GM12878 (cell line): ENCODE data around the gene C11orf98. TPM values are rescaled to one million over a fixed set of nuclear protein-coding genes. Genes with fewer than 3 reads are reported as not detected.

Experiments used
- BMI1 ChIP-seq: fragments of 450-650 bp; IDR thresholded peaks from 2 replicates; pipeline ENCODE4 v1.6.1; 2016; ENCODE audit warnings: mild to moderate bottlenecking, moderate library complexity, borderline replicate concordance
- CBX3 ChIP-seq: fragments of 200-600 bp; sonication (generic); IDR thresholded peaks from 2 replicates; pipeline ENCODE4 v1.6.1; 2016; ENCODE audit warnings: low read depth, borderline replicate concordance
- CEBPZ ChIP-seq: fragments of 150-350 bp; IDR thresholded peaks from 2 replicates; pipeline ENCODE4 v1.6.1; 2016; ENCODE audit warnings: low read depth, low read length
- CHD4 ChIP-seq: fragments of 200-600 bp; sonication (generic); IDR thresholded peaks from 2 replicates; pipeline ENCODE4 v1.6.1; 2016; ENCODE audit warnings: mild to moderate bottlenecking
- CREM ChIP-seq: IDR thresholded peaks from 2 replicates; pipeline ENCODE4 v1.6.1; 2014; ENCODE audit warnings: antibody characterized with exemption, low read depth
- FOS ChIP-seq: IDR thresholded peaks from 3 replicates; pipeline ENCODE4 v1.6.1; 2011; ENCODE audit warnings: borderline replicate concordance; ENCODE audit not compliant: insufficient read length; ENCODE audit errors: extremely low read depth
- FOXK2 ChIP-seq: fragments of 450-650 bp; IDR thresholded peaks from 2 replicates; pipeline ENCODE4 v1.6.1; 2017; ENCODE audit warnings: mild to moderate bottlenecking, moderate library complexity
- GATAD2B ChIP-seq: fragments of 450-650 bp; conservative IDR thresholded peaks from 2 replicates; pipeline ENCODE4 v1.6.1; 2017; ENCODE audit warnings: low read depth, mild to moderate bottlenecking, moderate library complexity
- IKZF2 ChIP-seq, 2 experiments: fragments of 450-650 bp; IDR thresholded peaks; 2 replicates each; pipeline ENCODE4 v1.6.1; 2017; ENCODE audit warnings: mild to moderate bottlenecking in 2 of 2, moderate library complexity in 2 of 2
- IRF4 ChIP-seq: IDR thresholded peaks from 2 replicates; pipeline ENCODE4 v1.6.1; 2011; ENCODE audit warnings: low read depth, low read length
- IRF5 ChIP-seq: fragments of 450-650 bp; IDR thresholded peaks from 2 replicates; pipeline ENCODE4 v1.6.1; 2017; ENCODE audit warnings: borderline replicate concordance
- JUNB ChIP-seq: IDR thresholded peaks from 2 replicates; pipeline ENCODE4 v1.6.1; 2016; ENCODE audit warnings: antibody characterized with exemption, mild to moderate bottlenecking
- MTA2 ChIP-seq: fragments of 450-650 bp; IDR thresholded peaks from 2 replicates; pipeline ENCODE4 v1.6.1; 2016; ENCODE audit warnings: low read depth, mild to moderate bottlenecking, moderate library complexity
- NFIC ChIP-seq: IDR thresholded peaks from 2 replicates; pipeline ENCODE4 v1.6.1; 2012; ENCODE audit warnings: low read depth, mild to moderate bottlenecking, inconsistent platforms, low read length, moderate library complexity
- NFYA ChIP-seq: IDR thresholded peaks from 2 replicates; pipeline ENCODE4 v1.6.1; 2011; ENCODE audit warnings: low read depth, mild to moderate bottlenecking, low read length, improper control_type of control experiment, borderline replicate concordance
- PAX8 ChIP-seq: fragments of 450-650 bp; IDR thresholded peaks from 2 replicates; pipeline ENCODE4 v1.6.1; 2017; ENCODE audit warnings: mild to moderate bottlenecking, moderate library complexity
- PBX3 ChIP-seq: IDR thresholded peaks from 2 replicates; pipeline ENCODE4 v1.6.1; 2011; ENCODE audit warnings: mild to moderate bottlenecking, low read depth, low read length, moderate library complexity; ENCODE audit not compliant: insufficient replicate concordance
- POLR2AphosphoS2 ChIP-seq: IDR thresholded peaks from 2 replicates; pipeline ENCODE4 v1.6.1; 2011; ENCODE audit warnings: low read depth, mild to moderate bottlenecking, low read length, improper control_type of control experiment, moderate library complexity
- RB1 ChIP-seq: fragments of 450-650 bp; formaldehyde crosslinking; IDR thresholded peaks from 2 replicates; pipeline ENCODE4 v1.6.1; 2017; ENCODE audit warnings: mild to moderate bottlenecking, borderline replicate concordance
- RFX5 ChIP-seq: IDR thresholded peaks from 2 replicates; pipeline ENCODE4 v1.6.1; 2011; ENCODE audit warnings: low read depth, low read length, improper control_type of control experiment
- SMC3 ChIP-seq: IDR thresholded peaks from 2 replicates; pipeline ENCODE4 v1.6.1; 2011; ENCODE audit warnings: low read length, improper control_type of control experiment, borderline replicate concordance
- SUZ12 ChIP-seq: fragments of 200-600 bp; sonication (generic); IDR thresholded peaks from one replicate; pipeline ENCODE4 v1.6.1; 2018; ENCODE audit warnings: antibody characterized with exemption, mild to moderate bottlenecking; ENCODE audit not compliant: unreplicated experiment
- TCF3 ChIP-seq: IDR thresholded peaks from 2 replicates; pipeline ENCODE4 v1.6.1; 2012; ENCODE audit warnings: low read depth, mild to moderate bottlenecking, low read length, borderline replicate concordance; ENCODE audit not compliant: insufficient read depth
- ZNF24 ChIP-seq: fragments of 450-650 bp; IDR thresholded peaks from 2 replicates; pipeline ENCODE4 v1.6.1; 2017; ENCODE audit warnings: antibody characterized with exemption, mild to moderate bottlenecking
- ZNF274 ChIP-seq: IDR thresholded peaks from one replicate; pipeline ENCODE4 v1.8.0; 2011; ENCODE audit not compliant: insufficient read length, insufficient read depth
- ZNF622 ChIP-seq: fragments of 450-650 bp; IDR thresholded peaks from 2 replicates; pipeline ENCODE4 v1.6.1; 2017; ENCODE audit warnings: mild to moderate bottlenecking, inconsistent platforms
- polyA plus RNA-seq, 11 experiments: library from polyadenylated mRNA; depleted of rRNA in 4 of 11; unstranded in 6 of 11; stranded (reverse) in 5 of 11; fragments of >200 nt; fragmentation: Nextera tagmentation in 4 of 11; fragmentation: Illumina TruSeq in 1 of 11; extraction: Ambion mirVana in 4 of 11; extraction: Trizol in 1 of 11; gene quantifications; 1 replicate in 1 of 11; 2 replicates in 10 of 11; pipeline versions ENCODE4 v1.2.1 to v1.2.3, GENCODE V29; 2011 to 2016; ENCODE audit warnings: inconsistent platforms in 2 of 11, missing spikeins in 2 of 11, low read depth in 1 of 11
- total RNA-seq, 4 experiments: library from RNA; depleted of rRNA in 3 of 4; stranded (reverse); fragments of >200 nt in 3 of 4; fragmentation: Illumina TruSeq in 1 of 4; extraction: Trizol in 1 of 4; gene quantifications; 2 replicates each; pipeline versions ENCODE4 v1.2.1 to v1.2.3, GENCODE V29; 2013 to 2021

Gene C11orf98
- total and polyA plus RNA-seq, 10 of the 15 experiments (the other 5 are each of a cell fraction or from before 2014, with no cell fraction given): 62.5 to 270 (median 162) TPM

GRCh38 chr11:62665075-62665598 is at the start of gene C11orf98, which contains the start of gene CSKMT (continued):
- TF ChIP-seq CEBPZ: no peak
- TF ChIP-seq NFYA: no peak
- no peak for TF ChIP-seq ZNF622
- TF ChIP-seq RB1: no peak
- no peak; the same call in 1 of the 2 replicates for TF ChIP-seq JUNB
- TF ChIP-seq PBX3: peak; percentile 63
- no peak for TF ChIP-seq SMC3
- no peak for TF ChIP-seq IRF5
- no peak for TF ChIP-seq IRF4
- TF ChIP-seq BMI1: peak; percentile 63; the same call in 1 of the 2 replicates
- TF ChIP-seq RFX5: no peak
- TF ChIP-seq POLR2AphosphoS2: peak; percentile 100
- no peak for TF ChIP-seq ZNF274
- no peak for TF ChIP-seq CHD4
- TF ChIP-seq CREM: peak; percentile 48
- 0 out of 2 replicates have a peak, but pooled peaks have one; percentile 38 for TF ChIP-seq MTA2
- TF ChIP-seq FOS: no peak
- TF ChIP-seq TCF3: peak; percentile 95
- no peak for TF ChIP-seq CBX3
- peak; percentile 61; the same call in 1 of the 2 replicates for TF ChIP-seq GATAD2B
- TF ChIP-seq NFIC: peak; percentile 34; the same call in 1 of the 2 replicates
- no peak for TF ChIP-seq FOXK2
- no peak for TF ChIP-seq ZNF24
- TF ChIP-seq PAX8: no peak
- TF ChIP-seq SUZ12: no peak
- 0 out of 4 replicates have a peak, but pooled peaks of 1 of the 2 experiments have one; percentile 20 for TF ChIP-seq IKZF2 (IDR thresholded peaks at IDR 0.05)
